Embryonic facial prominence (tissue), 1 donor: Measurements from ENCODE around the gene PARN.
A peak's percentile ranks its signal among the peaks of the same experiment; 100 is the strongest.
"Not testable (repeated sequence)": the region's sequence is repeated elsewhere in the genome, so short reads cannot be mapped to it uniquely, and the experiment has no call there.

Experiments
- DNase-seq: peaks from one replicate; pipeline ENCODE4 v3.0.0-alpha.2; 2016; ENCODE audit errors: extremely low spot score

The PARN gene

DNA sequence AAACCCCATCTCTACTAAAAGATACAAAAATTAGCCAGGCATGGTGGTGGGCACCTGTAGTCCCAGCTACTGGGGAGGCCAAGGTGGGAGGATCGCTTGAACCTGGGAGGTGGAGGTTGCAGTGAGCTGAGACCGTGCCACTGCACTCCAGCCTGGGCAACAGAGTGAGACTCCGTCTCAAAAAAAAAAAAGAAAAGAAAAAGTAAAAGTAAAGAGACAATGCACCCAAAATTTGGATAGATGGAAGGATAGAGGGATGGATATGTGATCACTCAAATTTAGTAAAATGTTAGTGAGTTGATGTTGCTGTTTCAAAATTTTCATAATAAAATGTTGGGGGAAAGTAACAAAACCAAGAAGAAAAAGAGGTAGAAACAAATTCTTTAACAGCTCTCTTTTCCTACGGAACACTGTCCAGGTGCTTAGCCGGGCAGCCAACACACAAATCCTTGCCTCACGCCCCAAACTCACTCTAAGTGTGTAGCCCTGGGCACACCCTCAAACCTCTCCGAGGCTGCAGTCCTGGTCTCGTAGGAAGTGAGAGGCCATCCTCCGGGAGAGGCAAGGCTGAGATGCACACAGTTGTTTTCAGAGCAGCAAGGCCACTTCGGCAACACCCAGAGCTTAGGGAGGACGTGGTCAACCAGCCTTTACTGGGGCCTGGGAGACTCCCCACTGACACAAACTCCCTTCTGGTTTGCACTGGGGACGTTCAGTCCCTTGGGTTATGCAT, 228.9 kb downstream of the PARN start:
- not testable (repeated sequence) for DNase-seq

DNA sequence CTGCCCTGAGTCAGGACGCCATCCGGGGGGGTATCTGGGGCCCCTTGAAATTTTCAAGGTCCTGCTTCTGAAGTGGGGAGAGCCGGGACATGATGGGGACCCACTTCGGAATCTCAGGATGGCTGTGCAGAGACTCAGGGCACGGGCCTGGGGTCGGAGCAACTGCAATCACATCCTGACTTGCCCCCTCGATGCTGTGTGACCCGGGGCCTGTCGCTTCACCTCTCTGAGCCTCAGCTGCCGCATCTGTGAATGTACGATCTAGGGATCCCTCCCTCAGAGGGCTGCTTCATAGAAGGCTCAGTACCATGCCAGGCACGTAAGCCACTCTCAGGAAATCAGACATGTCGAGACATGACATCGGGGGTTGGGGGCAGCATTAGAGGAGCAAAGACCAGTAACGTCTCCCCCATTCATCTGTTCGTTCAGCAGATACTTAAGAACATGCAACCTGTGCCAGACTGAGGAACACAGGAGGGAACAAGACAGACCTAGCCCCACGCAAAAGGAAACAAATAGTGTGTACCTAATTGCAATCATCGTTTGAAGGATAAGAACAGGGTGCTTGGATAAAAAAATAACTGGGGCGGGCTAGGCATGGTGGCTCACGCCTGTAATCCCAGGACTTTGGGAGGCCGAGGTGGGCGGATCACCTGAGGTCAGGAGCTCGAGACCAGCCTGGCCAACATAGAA, 229.6 kb downstream of the PARN start:
- DNase-seq, result no peak

DNA sequence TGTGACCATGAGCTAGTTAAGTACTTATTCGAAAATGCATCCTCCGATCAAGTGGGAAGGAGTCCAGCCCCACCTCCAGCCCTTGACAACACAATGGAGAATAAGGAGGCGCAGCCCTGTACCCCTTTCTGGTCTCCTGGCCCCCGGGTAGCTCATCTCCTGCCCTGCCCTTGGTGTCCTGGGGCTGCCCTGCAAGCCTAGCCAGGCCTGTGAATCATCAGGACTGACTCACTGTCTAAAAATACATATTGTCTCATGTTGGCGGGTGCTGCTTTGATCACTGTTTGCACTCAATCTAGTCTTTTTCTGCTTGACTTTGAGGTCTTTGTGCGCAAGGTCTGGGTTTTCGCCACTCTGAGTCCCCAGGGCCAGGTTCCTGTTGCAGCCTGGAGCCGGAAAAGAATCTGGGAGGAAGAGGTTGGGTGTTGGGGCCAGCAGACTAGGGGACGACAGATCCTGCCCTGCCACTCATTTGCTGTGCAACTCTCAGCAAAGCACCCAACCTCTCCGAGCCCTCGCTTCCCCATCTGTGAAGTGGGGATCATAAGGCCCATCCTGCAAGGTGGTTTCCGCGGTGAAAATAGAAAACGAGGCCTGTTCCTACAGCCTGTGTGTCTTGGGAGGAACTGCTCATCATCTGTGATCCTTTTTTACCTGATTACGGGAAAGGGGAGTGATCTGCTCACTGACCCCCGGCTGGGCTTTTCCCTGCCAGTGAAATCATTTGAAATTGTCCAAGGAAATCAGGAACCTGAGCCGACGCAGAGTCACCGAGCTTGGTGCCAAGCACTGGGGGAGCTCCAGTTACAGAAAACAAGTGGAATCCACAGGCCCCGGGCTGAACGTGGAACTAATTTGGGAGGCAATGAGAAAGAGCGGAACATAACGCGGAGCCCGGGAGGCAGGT, 230.4 kb downstream of the PARN start:
- DNase-seq, result peak; percentile 54

DNA sequence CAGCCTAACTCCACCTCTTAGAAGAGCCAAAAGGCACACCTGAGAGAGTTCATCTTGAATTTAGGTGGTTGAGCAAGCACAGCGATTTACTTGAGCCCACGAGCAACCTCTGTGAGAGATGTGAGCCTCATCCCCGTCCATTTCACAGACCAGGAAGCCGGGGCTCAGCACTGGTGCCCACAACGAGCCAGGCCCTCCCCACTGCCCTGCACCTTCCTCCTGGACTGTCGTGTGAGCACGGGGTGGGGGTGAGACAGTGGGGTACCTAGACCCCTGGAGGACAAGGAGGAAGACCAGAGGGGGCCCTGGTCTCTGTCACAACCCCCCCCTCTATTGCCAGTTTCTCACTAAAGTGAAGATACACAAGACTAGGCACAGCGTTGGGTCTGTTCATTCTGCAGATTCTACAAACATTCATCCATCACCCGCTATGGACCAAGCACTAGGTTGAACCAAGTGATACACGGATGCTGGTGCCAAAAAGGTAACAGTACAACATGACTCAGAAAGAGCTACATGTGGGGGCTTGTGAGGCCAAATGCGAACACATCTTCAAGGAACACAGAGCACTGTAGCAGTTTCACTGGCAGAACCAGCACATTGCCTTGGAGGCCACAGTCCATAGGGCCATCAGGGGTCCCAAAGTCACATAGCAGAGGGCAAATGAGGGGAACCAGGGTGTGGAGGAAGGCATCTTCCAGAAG, 231.9 kb downstream of the PARN start:
- DNase-seq, result no peak

DNA sequence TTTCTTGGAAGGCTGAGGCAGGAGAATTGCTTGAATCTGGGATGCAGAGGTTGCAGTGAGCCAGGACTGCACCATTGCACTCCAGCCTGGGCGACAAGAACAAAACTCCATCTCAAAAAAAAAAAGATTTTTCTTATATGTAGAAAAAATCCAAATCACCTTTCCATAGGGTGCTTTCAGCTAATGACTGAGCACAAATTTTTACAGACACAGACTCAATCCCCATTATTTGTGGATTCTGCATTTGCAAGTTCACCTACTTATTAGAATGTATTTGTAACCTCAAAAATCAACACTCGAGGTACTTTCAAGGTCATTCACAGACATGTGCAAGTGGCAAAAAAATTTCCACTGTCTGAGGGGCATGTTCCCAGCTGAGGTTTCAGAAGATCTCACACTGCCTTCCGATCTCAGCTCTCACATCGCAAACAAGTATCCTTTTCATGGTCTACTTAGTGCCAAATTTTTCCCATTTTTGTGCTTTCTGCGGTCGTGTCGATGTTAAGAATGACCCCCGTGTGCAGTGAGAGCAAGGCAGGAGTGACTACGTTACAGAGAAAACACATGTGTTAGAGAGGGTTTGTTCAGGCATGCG, 234.3 kb downstream of the PARN start:
- not testable (repeated sequence) for DNase-seq

DNA sequence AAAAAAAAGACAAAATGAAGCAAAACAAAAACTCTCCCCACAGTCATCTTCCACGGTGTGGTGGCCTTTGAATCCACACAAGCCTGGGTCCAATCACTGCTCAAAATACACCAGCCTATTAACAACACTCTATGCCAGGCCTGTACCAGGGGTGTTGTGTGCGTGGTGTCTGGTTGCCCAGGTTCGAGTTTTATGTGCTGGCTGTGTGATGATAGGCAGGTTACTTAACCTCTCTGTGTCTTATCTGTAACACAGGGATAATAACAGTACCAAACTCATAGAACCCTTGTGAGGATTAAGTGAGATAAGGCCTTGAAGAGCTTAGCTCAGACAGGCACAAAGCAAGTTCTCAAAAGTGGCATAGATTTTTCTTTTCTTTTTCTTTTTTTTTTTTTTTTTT, 235.2 kb downstream of the PARN start:
- no peak for DNase-seq

DNA sequence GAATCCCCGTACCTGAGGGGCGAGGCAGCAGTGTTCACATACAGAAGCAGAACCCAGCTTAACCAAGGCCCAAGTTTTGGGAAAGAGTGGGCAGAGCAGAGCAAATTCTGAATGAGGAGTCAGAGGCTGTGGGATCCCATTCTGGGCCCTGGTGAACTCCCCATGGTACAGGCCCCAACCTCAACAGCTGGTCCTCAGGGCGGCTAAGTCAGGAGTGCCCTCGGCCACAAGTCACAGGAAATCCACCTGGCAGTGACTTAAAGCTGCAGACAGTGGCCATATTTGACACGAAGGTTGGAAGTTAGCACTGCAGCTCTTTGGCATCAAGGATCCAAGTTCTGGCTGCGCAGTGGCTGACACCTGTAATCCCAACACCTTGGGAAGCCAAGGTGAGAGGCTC, 237.1 kb downstream of the PARN start:
- no peak for DNase-seq

DNA sequence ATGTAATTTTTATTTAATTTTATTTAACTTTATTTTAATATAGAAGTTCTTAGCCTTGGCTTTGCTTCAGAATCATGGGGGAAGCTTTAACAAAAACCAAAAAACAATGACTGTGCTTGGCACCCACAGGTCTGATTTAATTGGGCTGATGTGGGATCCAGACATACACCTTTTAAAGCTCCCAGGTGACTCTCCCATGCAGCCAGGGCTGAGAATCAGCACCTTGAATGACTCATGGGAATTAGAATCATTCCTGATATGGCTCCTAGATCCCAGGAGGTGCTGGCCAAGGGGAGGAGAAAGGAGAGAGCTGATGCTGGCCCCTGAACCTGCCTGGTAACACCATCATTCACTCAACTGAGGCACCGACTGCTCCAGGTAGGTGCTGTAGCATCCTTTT, 240.7 kb downstream of the PARN start:
- no peak for DNase-seq

DNA sequence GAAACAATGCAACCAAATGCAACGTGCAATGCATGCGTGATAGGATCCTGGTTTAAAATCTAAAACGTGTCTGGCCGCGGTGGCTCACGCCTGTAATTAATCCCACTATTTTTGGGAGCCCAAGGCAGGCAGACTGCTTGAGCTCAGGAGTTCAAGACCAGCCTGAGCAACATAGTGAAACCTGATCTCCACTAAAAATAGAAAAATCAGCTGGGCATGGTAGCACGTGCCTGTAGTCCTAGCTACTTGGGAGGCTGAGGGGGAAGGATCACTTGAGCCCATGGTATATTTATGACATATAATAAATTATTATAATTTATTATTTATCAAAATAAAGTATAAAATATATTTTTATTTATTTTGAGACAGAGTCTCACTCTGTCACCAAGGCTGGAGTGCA, 241.8 kb downstream of the PARN start:
- no peak for DNase-seq

DNA sequence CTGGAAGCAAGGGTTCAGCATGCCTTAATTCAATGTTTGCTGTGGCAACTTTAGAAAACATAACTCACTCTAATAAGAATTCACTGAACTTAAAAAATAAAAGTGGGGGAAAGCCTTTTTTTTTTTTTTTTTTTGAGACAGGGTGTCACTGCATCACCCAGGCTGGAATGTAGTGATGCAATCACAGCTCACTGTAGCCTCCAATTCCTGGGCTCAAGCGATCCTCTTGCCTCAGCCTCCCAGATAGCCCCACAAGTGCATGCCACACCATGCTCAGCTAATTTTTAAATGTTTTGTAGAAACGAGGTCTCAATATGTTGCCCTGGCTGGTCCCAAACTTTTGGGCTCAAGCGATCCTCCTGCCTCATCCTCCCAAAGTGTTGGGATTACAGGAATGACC, 243.9 kb downstream of the PARN start:
- DNase-seq, result no peak
